GM21367 (cell line): Measurements from ENCODE around the gene SPRYD7.
A peak's percentile ranks its signal among the peaks of the same experiment; 100 is the strongest.
"Not testable (repeated sequence)": the region's sequence is repeated elsewhere in the genome, so short reads cannot be mapped to it uniquely, and the experiment has no call there.

Source experiments
- ATAC-seq: cut with Tn5 transposase; IDR thresholded peaks from one replicate; pipeline ENCODE4 v1.9.1; 2021; ENCODE audit not compliant: unreplicated experiment

Gene SPRYD7, protein sequence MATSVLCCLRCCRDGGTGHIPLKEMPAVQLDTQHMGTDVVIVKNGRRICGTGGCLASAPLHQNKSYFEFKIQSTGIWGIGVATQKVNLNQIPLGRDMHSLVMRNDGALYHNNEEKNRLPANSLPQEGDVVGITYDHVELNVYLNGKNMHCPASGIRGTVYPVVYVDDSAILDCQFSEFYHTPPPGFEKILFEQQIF

DNA sequence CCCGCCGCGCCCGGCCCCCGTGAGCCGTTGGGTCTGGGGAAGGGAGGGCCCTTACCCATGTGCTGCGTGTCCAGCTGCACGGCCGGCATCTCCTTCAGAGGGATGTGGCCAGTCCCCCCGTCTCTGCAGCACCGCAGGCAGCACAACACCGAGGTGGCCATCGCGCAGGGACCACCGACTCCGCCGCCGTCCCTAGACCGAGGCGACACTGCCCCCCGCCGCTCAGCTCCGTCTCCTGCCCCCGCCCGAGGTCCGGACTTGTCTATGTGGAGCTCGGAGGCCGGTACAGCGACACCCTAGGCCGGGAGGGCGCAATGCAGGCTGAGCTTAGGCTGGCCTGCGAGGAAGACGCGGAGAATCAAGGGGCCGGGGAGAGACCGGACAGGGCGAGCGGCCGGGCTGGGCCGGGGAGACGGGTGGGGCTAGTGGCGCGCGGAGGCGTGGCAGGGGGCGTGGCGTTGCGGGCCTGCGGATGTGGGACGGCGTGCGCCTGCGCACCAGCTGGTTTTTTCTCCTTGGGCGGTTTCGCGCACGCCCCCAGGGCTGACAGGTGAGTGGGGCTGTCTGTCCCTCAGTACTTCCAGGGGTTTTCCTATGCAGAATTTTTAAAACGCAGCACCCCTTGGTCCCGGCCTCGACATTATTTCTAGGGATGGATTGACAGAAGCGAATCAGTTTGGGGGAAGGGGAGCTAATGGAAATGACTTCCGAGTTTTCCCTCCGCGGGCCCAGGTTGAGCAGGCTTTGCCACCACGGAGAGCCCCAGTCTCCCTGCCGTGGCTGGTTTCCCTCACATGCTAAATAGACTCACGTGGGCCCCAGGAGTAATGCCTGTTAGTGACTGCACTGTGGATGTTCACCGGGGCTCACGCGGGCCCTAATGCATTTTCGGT is at the start of gene SPRYD7:
Gene SPRYD7 (minus strand): TSS at position 266 of the 893 bp plus-strand sequence. CDS start 105 bp downstream, at position 161.
- ATAC-seq: peak; percentile 99

GRCh38 chr13:49985129-49985528 is 49.0 kb upstream of the SPRYD7 start:
- no peak for ATAC-seq

GRCh38 chr13:49980266-49980665 is 44.1 kb upstream of the SPRYD7 start:
- ATAC-seq: no peak

DNA sequence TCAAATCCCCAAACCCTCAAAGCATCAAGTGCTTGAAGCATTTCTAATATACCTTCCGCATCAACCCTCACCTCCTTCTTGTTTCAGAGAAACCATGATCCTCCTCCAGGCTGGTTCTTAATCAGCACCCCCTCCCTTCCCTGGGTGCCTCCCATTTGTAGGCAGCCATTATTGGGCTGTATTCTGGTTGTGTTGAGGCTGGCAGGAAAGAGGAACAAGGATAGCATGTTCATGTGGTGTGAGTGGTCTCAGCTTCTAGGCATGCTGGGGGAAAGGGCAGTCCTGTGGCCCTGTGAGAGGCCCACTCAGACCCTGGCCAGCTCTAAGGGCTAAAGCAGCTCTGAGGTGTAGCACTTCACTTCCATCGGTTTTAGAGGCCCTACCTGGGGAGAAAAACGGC is 41.9 kb upstream of the SPRYD7 start:
- no peak for ATAC-seq

DNA sequence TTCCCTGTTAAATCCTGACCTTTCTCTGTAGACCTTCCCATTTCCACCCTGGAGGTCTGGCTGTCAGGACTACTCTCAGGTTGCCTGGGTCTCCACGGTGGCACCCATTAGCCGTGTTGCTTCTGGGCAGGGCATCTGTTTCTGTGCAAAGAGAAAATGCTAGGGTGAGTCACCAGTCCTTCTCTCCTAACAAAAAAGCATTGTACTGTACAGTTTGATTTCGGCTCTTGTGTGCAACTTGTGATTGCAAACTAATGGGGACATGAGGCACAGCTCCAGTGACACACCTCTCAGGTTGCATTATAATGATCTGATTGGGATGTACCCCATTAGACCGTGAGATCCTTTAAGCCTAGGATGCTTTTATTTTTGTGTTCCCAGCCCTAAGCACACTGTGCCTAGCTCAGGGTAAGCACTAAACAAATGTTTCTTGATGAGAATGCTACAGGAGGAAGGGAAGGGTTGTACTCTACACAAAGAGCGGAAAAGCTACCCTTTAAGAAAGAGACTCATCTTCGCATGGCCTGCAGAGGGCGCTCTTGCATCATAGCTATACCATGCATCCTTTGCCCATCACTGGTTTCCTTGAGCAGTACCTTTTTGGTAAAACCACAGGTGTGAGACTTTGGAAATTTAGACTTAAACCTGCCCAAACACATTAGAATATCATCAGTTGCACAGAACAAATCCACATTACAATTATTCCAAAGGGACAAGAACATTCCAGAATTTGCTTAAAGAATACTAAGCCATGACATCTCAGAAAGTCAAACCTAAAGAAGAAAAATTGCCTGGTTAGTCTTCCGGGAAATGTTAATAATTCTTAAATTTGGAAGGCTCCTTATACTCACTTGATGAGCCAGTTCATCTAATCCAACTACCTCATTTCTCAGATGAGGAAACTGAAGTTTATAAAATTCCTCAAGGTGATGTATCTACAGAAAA is 40.4 kb upstream of the SPRYD7 start:
- ATAC-seq: no peak

GRCh38 chr13:49975826-49976225 is 39.7 kb upstream of the SPRYD7 start:
- ATAC-seq: no peak

DNA sequence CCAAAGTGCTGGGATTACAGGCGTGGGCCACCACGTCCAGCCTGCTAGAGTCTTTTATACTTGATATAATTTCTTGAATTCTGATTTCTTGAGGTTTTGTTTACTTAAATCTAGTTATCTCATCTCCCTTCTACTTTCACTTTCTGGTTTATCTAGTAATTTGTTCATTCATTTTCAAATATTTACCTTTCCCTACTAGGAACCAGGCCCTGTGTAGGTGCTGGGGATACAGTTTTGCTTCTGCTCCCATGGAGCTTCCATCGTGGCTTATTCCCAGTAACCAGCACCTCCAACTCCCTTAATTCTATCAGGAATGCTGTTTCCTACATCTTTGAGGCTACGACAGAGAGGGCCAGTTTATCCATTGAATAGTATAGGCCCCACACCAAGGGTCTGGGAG is 36.6 kb upstream of the SPRYD7 start:
- no peak for ATAC-seq

DNA sequence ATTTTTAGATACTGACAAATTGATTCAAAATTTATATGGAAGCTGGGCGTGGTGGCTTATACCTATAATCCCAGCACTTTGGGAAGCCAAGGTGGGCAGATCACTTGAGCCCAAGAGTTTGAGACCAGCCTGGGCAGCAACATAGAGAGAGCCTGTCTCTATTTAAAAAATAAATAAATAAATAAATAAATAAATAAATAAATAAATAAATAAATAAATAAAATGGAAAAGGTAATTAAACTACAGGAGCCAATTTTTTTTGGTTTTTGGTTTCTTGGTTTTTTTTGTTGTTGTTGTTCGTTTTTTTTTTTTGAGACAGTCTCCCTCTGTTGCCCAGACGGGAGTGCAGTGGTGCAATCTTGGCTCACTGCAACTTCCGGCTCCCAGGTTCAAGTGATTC is 31.3 kb upstream of the SPRYD7 start:
- ATAC-seq: no peak

DNA sequence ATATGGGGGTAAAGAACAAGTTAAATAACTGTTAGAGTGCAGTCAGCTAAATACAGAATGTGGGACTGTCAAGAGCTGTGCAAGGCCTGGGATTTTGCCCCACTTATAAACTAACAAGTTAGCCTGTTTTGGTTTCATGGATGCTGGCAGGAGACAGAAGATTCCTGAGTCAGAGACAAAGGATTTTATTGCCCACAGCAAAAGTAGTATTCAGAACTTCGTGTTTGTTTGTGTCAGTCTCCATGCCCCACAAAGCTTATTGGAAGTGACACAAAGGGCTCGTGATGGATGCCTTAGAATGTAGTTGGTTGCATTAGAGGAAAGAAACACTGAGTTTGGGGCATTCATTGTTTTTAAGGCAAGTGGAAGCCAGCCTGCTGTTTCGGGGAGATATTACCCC is 22.2 kb upstream of the SPRYD7 start:
- ATAC-seq: no peak

DNA sequence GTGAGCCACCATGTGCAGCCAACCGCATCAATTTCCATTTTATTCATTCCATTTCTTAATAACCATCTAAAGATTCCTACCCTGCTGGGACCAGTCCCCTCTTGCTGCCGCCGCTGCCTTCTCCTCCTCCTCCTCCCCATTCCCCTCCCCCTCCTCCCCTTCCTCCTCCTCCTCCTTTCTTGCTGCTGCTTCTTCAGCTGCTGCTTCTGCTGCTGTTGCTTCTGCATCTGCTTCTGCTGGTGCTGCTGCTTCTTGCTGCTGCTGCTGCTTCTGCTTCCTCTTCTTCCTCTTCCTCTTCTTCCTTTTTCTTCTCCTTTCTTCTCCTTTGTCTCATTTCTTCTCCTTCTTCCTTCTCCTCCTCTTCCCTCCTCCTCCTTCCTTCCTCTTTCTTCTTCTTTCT is 20.0 kb upstream of the SPRYD7 start:
- no peak for ATAC-seq

- no peak for ATAC-seq
Measured at GRCh38 chr13:49954674-49955455, 18.7 kb upstream of the SPRYD7 start.

GRCh38 chr13:49953560-49953959 is 17.4 kb upstream of the SPRYD7 start:
- ATAC-seq: no peak

GRCh38 chr13:49951754-49952535 is 15.8 kb upstream of the SPRYD7 start:
- ATAC-seq: no peak

GRCh38 chr13:49948777-49949270 is 12.7 kb upstream of the SPRYD7 start:
- ATAC-seq: not testable (repeated sequence)

DNA sequence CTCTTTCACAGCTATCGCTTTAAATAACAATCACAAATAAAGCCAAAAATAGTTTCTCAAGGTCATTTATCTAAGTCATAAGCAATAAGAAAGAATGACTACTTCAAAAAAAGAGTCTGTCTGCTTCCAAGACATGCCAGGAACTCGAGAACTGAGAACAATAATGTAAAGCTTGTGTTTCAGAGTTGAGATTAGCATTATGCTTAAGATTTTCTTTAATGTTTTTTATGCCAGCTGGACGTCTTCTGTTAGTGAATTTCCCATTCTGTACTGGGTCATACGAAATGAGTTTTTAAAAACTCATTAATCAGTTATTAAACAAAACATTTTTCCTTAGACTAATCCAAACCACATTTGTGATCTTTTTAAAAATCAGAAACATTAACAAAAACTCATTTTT is 3.2 kb upstream of the SPRYD7 start:
- ATAC-seq: no peak

- no peak for ATAC-seq
Measured at GRCh38 chr13:49938921-49939320, 2.8 kb upstream of the SPRYD7 start.

- ATAC-seq: no peak
Measured at GRCh38 chr13:49938314-49938713, 2.2 kb upstream of the SPRYD7 start.

GRCh38 chr13:49936968-49937273 is 781 bp upstream of the SPRYD7 start:
- no peak for ATAC-seq

- ATAC-seq: peak; percentile 16
Measured at GRCh38 chr13:49935171-49936074, 717 bp downstream of the SPRYD7 start.
